K562 (cell line): ENCODE data around the gene IL18RAP. TPM values are rescaled to one million over a fixed set of nuclear protein-coding genes. Genes with fewer than 3 reads are reported as not detected.

Experiments used
- ZBTB9 ChIP-seq: fragments of 450-650 bp; formaldehyde crosslinking; IDR thresholded peaks from 2 replicates; pipeline ENCODE4 v1.4.0; 2020; ENCODE audit warnings: mild to moderate bottlenecking, moderate library complexity
- ZNF318 ChIP-seq, 2 experiments: fragments of 450-650 bp; IDR thresholded peaks; 2 replicates each; pipeline ENCODE4 v1.6.1; 2016; ENCODE audit warnings: mild to moderate bottlenecking in 2 of 2, borderline replicate concordance in 1 of 2, low read depth in 1 of 2, moderate library complexity in 1 of 2
- polyA plus RNA-seq, 8 experiments: library from polyadenylated mRNA; depleted of rRNA in 4 of 8; stranded (reverse) in 5 of 8; unstranded in 3 of 8; fragments of >200 nt; fragmentation: Nextera tagmentation in 2 of 8; fragmentation: Illumina TruSeq in 1 of 8; extraction: Ambion mirVana in 2 of 8; extraction: Trizol in 1 of 8; gene quantifications; 2 replicates each; pipeline versions ENCODE4 v1.2.1 to v1.2.3, GENCODE V29; 2011 to 2014; ENCODE audit warnings: inconsistent platforms in 1 of 8, missing spikeins in 1 of 8
- total RNA-seq, 7 experiments: library from RNA; depleted of rRNA in 6 of 7; stranded (reverse); fragments of >200 nt in 6 of 7; fragmentation: Illumina TruSeq in 2 of 7; extraction: Trizol in 2 of 7; gene quantifications; 2 replicates each; pipeline versions ENCODE4 v1.2.1 to v1.2.3, GENCODE V29; 2011 to 2021; ENCODE audit warnings: low replicate concordance in 1 of 7

Gene IL18RAP
- total and polyA plus RNA-seq, 9 of the 15 experiments (the other 6 are each of a cell fraction or from before 2014, with no cell fraction given): 1.1 to 20.5 (median 5.8) TPM

DNA sequence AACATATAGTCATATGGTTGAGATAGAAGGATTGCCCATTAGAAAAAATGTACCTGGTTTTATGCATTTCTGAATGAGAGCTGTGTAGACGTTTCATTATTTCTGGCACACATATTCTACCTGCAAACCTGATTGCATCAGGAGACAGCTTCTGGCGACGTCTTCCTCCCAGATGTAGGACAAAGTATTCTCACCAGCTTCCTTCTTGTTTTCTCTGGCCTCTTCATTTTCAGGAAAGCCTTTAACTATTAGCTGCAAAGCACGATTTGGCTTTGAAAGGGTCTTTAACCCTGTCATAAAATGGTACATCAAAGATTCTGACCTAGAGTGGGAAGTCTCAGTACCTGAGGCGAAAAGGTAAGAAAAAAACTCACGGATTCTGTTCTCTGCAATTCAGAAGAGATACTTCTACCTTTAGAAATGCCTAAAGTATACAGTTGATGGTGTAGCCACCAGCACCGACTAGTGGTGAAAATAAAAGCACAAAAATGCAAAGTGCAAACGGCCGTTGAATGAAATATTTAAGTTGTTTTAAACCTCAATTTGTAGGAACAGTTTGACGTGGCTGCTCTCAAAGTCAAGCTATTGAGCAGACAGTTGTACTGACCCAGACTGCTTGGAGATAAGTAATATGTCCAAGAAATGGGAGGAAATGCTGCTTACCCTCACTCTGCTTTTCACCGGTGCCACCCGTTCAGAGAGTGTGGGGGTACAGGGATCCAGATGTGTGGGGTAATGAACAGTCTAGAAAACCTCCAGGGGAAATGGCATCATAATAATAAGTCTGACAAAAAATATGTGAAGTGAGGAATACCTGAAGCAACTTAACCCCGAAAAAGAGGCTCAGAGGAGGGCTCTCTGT is 20.2 kb downstream of the IL18RAP start (continued):
- no peak for TF ChIP-seq ZNF318 (IDR thresholded peaks at IDR 0.05; ENCODE audit: borderline replicate concordance in 1 of 2, low read depth in 1 of 2)
- TF ChIP-seq ZBTB9 (CRISPR knock-in tag): no peak
